HG02759 (cell line): ENCODE results near the gene PLEKHB2.
"Not testable (repeated sequence)": the region's sequence is repeated elsewhere in the genome, so short reads cannot be mapped to it uniquely, and the experiment has no call there.

Experiments used
- ATAC-seq: cut with Tn5 transposase; IDR thresholded peaks from one replicate; pipeline ENCODE4 v1.9.1; 2021; ENCODE audit warnings: mild to moderate bottlenecking, moderate library complexity; ENCODE audit not compliant: unreplicated experiment

Gene PLEKHB2

DNA sequence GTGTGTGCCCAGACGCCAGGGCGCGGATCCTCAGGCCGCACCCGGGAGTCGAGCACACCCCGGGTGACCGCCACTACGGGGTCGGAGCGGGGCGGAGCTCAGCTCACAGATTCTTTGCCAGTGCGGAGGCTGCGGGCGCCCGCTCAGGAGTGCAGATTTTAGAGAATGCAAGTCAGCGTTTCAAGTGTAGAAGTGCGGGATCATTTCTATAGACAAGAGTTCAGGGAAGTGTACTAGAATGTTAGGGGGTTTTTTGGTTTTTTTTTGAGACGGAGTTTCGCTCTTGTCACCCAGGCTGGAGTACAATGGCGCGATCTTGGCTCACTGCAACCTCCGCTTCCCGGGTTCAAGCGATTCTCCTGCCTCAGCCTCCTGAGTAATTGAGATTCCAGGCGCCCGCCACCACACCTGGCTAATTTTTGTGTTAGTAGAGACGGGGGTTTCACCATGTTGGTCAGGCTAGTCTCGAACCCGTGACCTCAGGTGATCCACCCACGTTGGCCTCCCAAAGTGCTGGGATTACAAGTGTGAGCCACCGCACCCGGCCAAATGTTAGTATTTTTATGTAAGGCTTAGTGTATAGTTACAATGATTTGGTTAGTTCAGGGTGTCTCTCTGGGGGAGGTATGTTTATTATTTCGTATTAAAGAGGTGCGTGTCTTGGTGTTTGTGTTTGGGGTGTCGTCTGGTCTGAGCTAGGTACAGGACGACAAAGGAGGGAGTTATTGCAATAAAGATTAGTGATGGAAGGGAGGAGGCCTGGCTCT lies 11.3 kb upstream of the PLEKHB2 start:
- ATAC-seq: peak; percentile 66

DNA sequence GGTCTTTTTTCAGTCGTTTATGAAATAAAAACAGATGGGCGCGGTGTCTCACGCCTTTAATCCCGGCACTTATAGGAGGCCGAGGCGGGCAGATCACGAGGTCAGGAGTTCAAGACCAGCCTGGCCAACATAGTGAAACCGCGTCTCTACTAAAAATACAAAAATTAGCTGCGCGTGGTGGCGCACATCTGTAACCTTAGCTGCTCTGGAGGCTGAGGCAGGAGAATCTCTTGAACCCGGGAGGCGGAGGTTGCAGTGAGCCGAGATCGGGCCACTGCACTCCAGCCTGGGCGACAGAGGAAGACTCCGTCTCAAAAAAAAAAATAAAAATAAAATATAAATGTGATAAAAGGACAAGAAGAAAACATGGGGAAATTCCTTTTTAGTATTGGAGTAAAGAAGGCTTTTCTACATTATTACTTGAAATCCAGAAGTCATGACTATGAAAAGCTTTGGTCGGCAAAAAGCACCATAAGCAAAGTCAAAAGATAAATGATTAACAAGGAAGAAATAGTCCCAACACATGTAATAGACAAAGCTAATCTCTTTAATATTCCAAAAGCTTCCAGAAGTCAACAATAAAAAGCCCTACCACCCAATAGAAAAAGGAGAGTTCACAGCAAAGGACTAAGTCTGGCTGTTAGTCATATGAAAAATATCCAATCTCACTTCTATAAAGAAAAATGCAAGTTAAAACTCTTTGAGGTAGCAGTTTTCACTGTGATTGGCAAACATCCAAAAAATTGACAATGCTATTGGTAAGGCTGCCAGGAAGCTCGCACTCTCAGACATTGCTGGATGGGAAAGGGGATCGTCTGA lies 10.5 kb upstream of the PLEKHB2 start:
- ATAC-seq: no peak

DNA sequence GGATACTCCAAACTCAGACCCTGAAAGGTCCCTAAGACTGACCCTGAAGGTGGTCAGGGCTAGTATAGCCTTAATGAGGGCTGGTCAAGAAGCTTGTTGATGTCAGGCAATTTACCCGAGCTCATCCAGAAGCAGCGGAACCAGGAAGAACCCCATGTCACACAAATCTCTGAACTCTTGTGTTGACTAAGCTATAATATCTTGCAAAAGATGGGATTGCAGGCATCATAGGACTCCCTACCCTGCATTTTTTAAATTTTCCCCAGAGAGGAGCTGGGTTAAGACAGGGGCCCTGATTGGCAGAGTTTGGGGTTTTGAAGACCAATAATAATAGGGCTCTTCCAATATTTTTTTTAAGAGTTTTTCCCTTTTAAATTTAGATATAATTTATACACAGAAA lies 2.0 kb upstream of the PLEKHB2 start:
- no peak for ATAC-seq

DNA sequence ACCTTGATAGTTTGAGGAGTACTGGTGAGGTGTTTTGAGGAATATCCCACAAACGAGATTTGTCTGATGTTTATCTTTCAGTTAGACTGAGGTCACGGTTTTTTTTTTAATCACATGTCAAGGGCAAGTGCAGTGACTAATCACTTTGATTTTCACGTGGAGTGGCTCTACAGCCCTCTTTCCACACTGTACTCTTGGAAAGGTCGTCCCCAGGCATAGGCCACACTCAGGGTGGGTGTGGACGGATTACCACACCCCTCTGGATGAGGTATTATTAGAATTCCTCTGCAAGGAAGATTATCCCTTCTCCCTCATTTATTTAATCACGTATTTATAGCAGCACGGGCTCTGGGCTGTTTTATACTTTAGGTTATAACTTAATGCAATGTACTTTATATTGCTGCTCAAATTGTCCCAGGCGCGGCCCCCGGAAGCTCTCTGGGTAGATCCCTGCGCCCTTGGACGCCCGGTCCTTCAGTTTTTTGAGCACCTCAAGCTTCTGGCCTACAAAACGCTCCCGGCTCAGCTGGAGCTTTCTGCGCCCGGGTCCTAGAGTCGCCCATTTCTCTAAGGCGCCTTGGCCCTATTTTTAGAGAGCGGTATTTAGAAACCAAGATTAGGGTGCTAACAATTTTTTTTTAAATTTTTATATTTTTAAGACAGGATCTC lies 515 bp upstream of the PLEKHB2 start:
- ATAC-seq: peak; percentile 65

DNA sequence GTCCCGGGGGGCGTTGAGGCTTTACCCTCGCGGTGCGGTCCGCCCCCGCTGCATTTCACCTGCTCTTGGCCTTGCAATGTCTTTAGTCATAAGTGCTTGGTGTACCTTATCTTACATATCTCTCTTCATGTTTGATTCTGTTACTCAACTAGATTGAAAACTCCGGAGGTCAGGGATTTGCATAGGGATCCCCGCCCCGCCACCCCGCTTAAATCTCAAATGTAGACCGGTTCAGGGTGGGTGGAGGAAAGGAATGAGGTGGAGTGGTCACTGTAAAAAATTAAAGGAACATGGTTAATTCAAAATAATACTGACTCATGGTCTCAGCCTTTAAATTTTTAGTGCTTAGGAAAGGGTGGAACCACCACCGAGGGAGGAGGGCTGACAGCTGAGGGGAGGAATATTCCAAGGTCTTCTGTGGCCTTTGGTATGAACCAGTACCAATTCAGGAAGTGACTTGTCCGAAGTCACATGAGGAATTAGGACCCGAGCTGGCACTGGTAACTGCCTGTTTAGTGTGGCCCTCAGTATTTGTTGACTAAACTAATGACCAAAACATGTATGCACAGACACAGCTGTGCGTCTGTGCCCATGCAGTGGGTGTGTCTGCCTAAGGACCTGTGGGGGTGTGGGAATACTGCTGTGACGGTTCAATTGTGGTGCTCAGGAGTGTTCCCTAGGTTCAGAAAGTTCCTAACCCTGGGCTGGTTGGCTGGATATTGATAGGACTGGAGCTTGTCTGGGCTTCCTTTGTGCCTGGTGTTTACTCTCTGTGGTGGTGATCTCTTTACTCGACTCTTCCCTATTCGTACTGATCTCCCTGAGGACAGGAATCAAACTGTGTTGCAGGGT lies 1.0 kb downstream of the PLEKHB2 start:
- ATAC-seq: peak; percentile 47

DNA sequence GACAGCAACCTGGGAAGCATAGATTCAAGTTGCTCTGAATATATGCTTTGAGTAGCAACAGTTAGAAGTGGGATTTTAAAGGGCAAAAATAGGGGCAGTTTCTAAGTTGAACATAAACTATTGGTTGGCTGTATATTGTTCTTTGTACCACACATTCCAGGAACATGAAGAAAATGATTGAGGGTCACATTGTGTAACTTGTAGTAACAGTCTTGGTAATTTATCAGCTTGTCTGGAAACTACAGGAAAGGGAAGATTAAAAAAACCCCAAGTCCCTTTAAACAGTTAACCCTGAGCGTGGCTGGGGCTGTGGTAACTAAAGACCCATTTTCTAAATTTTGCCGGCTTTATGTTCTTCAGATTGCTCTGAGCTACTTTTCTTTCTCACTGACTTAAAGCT lies 7.4 kb downstream of the PLEKHB2 start:
- no peak for ATAC-seq

DNA sequence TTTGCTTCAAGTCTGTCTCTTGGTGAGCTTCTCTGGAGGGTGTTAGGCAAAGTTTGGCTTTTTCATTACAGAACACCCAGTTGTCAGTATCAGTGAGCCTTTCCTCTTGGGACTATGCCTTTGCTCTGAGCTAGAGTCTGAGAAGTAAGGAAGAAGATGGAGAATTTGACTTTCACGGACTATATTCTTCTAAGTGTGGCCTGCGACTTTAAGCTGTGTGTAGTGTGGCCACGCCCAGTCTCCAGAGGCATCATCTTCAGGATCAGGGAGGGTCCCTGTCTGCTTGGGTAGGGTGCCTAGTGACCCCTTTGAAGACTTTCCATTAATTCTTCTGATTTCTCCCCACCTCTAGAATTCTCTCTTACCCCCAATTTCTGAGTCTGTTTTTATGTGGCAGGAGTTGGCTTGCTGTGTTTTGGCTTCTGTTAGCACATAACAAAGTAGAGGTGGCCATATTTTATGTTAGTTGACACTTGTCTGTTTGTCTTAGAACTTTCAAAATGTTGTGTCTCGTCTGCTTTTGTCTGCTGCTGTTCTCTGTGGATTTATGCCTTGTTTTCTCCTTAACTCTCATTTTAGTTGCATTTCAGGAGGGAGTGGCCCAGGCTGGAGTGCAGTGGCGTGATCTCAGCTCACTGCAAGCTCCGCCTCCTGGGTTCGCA lies 8.6 kb downstream of the PLEKHB2 start:
- ATAC-seq: no peak

DNA sequence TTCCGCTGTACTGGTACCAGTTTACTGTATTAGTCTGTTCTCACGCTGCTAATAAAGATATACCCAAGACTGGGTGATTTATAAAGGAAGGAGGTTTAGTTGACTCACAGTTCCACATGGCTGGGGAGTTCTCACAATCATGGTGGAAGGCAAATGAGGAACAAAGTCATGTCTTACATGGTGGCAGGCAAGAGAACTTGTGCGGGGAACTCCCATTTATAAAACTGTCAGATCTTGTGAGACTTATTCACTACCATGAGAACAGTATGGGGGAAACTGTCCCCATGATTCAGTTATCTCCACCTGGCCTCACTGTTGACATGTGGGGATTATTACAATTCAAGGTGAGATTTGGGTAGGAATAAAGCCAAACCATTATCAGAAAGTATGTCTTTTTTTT lies 9.8 kb downstream of the PLEKHB2 start:
- not testable (repeated sequence) for ATAC-seq

DNA sequence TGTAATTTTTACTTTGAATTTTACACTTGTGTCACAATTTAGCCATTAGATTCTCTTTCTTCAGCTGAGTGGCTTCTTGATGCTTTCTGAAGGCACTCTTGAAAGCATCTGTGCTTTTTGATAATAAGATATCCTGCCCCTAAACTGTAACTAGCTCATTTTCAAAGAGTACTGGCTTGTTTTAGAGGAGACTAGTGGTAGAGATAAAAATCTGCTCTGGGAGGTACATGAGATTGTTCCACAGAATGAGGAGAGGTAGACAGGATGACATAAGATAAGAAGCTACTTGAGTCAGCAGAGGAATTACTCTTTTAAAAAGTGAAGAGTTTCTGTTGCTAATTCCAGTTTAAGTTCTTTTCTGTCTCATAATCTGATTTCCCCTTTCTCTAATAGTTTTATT lies 10.6 kb downstream of the PLEKHB2 start:
- ATAC-seq: no peak

DNA sequence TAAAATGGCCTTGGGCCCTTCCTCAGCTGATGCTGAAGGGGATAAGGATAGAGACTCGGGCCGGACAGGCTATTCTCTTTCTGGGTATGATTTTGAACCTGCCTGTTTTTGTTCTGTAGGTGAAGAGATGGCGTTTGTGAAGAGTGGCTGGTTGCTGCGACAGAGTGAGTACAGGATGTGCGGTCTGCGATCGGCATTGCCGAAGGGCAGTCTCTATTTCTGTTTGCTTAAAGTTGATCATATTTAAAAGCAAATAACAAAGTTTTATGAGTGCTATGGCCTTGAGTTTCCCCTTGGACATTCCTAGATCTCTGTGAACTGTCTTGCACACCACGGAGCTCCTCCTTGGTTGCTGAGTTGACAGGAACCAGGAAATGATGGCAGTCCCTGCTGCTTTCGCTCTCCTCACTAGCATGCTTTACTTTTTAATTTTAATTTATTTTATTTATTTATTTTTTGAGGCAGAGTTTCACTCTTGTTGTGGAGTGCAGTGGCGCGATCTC lies 15.7 kb downstream of the PLEKHB2 start:
- no peak for ATAC-seq

DNA sequence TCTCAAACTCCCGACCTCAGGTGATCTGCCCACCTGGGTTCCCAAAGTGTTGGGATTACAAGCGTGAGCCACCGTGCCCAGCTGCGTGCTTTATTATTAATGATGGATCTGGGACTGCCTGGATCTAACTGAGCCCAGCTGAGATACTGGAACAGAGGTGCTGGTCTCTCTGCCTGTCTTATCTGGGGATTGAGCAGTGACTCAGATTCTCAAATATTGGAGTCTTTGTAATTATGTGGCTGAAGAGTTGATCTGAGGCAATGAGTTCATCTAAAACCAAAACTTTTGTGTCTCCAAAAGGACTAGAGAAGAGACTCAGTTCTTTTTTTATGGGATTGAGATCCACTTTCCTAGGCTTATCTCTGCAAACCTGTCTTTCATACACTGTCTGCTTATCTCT lies 16.3 kb downstream of the PLEKHB2 start:
- no peak for ATAC-seq

DNA sequence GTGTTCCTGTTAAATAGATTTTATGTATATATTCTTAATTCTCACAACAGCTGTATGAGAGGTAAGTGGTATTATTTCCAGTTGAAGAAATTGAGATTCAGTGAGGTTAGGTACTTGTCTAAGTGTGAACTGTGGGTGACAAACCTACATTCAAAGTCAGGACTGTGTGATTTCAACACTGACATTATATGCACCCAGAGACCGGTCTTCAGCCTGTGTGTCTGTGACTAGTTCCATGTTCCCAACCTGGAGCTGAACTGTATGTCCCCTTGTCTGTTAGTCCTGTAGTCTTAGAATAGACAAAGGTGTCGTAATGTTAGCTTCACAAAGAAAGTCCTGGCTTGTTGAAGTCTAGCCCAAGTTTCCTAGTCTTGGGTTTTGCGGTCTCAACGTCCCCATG lies 17.4 kb downstream of the PLEKHB2 start:
- ATAC-seq: no peak

DNA sequence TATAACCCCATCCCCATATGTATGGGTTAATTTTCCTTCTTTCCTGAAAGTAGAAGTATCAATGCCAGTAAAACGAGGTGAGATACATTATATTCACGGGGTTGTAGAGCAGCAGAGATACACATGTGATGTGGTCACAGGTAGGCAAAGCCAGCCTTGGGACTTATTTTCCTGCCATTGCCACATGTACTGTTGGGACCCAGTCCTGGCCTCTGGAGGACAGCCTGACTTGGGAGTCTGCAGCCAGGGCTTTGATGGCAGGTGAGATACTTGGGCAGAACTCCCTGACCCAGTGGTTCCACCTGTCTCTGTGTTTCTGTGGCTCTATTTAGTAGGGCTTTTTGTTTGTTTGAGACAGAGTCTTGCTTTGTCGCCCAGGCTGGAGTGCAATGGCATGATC lies 18.1 kb downstream of the PLEKHB2 start:
- no peak for ATAC-seq

DNA sequence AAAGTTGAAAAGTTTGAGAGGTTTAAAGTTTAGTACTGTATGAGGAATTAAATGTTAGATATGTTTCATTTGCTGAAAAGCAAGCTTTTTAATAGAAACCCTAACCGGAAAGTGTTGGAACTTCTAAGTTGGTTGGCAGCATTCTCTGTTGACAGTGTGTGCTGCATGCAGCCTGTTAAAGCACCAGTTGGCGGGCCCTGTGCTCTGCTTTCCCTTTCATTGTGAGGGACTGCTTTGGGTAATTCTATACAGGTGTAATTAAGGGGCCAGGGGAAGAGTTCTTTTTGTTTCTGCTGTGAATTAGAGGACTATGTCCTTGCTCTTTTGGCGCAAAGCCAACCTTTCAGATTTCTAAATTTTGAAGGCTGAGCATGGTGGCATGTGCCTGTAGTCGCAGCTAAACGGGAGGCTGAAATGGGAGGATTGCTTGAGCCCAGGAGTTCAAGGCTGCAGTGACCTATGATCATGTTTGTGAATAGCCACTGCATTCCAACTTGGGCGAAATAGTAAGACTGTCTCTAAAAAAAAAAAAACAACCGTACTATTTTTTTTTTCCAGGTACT lies 20.1 kb downstream of the PLEKHB2 start:
- no peak for ATAC-seq

DNA sequence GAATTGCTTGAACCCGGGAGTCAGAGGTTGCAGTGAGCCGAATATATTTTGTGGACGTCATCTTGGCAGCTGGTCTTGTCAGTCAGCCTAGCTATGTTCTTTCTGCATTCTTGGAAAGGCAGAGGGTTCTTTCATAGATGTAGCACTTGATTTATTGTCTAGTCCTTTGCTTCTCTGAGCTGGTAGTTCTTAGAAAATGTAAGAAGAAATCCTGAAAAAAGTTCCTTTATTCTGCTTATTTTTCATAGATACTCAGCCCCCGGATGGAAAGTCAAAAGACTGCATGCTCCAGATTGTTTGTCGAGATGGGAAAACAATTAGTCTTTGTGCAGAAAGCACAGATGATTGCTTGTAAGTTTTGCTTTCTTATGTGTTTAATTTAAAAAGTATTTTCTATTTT lies 21.3 kb downstream of the PLEKHB2 start:
- no peak for ATAC-seq

DNA sequence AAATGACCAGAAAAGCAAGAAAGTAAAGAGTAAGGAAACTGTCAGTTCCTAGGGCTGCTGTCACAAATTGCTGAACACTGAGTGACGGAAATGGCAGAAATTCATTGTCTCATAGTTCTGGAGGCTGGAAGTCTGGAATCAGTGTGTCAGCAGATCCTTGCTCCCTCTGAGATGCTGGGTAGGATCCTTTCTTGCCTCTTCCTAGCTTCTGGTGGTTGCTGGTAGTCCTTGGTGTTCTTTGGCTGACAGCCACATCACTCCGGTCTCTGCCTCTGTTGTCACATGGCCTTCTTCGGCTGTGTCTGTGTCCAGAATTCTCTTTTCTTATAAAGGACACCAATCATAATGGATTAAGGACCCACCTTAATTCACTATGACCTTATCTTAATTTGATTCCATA lies 21.9 kb downstream of the PLEKHB2 start:
- no peak for ATAC-seq

DNA sequence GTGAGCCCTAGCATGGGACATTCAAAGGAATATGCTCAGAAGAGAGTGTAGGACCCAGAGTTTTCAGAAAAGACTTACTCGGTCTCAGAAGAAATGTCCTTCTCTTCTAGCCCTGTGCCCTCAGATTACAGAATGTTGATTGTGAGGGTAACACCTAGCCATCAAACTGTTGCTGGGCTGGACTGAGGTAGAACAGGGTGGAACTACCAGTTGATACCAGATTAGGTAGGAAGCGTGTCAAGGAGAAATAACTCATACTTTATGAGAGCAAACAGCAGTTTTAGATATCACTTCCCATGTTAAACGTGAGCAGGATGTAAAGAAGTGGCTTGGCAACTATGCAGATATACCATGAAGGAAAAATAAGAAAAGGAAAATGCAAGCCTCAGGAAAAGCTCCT lies 22.8 kb downstream of the PLEKHB2 start:
- ATAC-seq: no peak

DNA sequence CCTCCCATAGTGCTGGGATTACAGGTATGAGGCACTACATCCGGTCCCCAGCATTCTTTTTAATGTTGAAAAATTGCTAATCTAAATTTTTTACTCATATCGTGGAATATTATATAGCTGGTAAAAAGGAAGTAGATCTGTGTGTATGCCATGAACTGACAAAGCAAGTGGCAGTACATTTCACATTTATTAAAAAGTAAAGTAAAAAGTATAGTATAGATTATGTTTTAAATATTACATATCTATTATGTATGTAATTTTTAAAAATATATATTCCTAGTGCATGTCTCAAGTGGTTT lies 25.1 kb downstream of the PLEKHB2 start:
- no peak for ATAC-seq

DNA sequence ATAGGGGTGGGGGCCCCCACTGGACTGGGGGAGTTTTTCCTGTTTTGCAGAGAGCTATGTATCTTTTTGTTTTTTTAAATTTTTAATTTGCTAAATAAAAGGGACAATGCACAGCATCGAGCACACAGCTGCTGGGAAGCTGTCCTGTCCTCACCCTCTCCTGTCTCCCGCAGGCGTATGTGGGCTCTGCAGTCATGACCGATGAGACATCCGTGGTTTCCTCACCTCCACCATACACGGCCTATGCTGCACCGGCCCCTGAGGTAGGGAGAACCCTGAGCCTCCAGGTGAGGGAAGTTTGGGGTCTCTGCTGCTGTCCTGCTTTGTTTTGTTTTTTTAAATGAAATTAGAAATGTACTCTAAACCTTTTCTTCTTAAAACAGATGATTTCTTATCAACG lies 27.6 kb downstream of the PLEKHB2 start:
- no peak for ATAC-seq

DNA sequence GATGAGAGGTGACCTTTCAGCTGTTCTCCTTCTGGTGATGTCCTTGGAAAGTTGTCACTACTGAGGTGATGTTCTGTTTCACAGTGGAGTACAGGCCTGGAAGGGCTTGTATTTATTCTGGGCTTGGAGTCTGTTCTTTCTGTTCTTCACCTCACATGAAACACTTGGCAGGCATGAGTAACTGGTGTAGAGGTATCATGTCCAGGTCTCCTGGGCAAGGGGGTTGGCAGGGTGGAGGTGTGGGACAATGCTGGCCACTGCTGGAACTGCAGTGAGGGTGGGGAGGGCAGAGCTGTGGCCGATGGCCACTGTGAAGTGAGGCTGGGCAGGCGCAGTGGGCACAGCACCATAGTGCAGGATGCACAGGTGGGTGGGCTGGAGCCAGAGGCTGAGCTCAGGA lies 35.4 kb downstream of the PLEKHB2 start:
- ATAC-seq: no peak
